ENCODE measurements around the gene FBXL5. TPM values are rescaled to one million over a fixed set of nuclear protein-coding genes. Genes with fewer than 3 reads are reported as not detected.
"Not testable (repeated sequence)": the region's sequence is repeated elsewhere in the genome, so short reads cannot be mapped to it uniquely, and the experiment has no call there.

The FBXL5 gene
- polyA plus RNA-seq, 4 donors: 120 to 146 (median 139) TPM

DNA sequence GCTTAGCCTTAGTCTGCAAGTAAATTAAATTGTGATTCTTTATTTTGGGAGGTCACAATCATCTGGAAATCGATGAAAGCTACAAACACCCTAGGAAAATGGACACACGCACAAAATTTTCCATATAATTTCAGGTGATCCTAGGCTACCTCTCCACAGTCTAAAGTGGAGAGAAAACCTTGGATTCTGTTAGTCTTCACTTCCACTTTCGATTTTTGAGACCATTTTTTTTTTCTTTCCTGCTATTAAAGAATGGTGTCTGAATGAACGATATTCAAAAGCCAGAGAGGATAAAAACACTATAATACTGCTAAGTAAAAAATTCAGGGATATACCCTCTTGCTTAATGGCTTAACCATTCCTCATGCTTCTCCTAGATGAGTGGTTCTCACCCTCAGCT lies 1.7 kb downstream of the FBXL5 start:
- no peak for DNase-seq (ENCODE audit: low read depth in 4 of 4, low spot score in 3 of 4)

DNA sequence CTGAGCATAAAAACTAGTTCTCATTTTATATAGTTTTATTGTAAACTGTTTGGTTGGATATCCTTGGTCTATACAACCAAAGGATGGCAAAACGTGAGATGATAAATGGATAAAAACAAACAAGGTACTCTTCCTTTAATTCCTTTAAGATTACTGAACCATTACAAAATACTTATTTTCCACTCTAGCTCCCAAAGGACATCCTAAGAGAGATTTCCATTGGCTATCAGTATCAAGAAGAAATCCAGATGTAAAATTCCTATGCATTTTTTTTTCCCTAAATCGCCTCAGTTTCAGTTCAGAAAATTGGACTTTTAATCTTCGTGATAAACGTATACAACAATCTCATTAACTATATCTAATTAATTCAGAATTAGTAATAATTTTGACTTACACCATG lies 2.3 kb downstream of the FBXL5 start:
- DNase-seq (ENCODE audit: low read depth in 4 of 4, low spot score in 3 of 4): no peak

DNA sequence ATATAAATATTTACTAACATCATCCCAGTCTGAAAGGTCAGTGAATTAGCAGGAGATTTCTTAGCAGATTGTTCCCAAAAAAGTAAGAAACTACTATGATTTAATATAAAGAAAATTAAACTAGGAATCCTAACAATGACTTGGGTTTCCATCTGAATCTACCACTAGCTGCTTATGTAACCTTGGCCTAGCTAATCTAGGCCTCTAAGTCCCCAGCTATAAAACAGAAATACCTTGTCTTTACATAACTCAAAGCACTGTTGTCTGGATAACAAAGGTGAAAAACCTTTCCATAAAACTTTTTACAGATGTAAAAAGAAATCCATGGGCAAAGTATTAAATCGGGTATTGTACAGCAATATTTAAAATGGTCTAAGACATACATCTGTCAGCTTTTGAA lies 3.0 kb downstream of the FBXL5 start:
- no peak for DNase-seq (ENCODE audit: low read depth in 4 of 4, low spot score in 3 of 4)

DNA sequence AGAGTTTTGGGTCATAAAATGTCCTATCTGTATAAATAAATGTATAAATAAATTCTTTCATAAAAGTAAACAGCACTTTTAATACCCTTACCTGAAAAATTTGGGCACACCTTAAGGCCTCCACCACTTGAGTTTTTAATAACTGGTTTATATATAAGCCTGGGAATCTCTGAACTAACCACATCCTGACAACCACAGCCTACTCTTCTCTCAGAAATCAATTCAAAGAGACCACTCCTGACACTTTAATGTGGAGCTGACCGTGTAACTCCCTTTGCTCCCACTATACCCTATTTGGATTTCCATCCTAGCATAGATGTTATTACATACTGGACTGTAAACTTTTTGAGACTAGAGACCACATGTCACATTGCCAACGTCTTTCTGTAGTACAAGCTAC lies 3.5 kb downstream of the FBXL5 start:
- DNase-seq (ENCODE audit: low read depth in 4 of 4, low spot score in 3 of 4): no peak

DNA sequence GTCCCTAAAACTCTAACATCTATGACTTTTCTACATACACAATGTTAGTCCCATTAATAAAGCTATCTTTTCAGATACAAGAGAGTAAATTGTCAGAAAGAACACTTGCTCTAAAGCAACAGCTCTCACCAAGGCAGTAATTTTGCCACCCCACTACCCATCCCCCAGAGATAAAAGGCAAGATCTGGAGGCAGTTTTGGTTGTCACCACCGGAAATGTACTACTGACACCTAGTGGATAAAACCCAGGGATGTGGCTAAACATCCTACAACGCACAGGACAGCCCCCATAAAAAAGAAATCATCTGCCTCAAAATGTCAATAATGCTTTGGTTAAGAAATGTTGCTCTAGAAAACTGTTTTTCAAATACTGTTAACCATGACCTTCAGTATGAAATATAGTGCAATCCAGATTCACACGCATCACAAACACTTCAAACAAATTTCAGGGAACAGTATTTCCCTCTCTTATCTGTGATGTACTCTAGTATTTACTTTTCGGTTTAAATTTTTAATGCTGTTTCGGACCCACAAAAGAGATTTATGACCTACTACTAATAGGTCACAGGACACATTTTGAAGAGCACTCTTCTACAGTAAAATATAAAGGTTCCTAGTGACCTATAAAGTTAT lies 5.1 kb downstream of the FBXL5 start:
- DNase-seq (ENCODE audit: low read depth in 4 of 4, low spot score in 3 of 4): peak in 1 of 4 donors; percentile 31

DNA sequence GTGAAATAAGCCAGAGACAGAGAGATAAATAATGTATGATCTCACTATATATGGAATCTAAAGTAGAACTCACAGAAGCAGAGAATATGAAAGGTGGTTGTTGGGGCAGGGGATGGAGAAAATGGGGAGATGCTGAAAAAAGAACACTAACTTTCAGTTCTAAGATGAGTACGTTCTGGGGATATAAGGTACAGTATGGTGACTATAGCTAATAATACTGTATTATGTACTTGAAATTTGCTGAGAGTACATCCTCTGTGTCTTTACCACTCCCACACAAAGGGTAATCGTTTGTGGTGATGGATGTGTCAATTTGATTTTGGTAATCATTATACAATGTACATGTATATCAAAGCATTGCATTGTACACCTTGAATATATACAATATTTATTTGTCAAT lies 6.6 kb downstream of the FBXL5 start:
- DNase-seq (ENCODE audit: low read depth in 4 of 4, low spot score in 3 of 4): no peak

DNA sequence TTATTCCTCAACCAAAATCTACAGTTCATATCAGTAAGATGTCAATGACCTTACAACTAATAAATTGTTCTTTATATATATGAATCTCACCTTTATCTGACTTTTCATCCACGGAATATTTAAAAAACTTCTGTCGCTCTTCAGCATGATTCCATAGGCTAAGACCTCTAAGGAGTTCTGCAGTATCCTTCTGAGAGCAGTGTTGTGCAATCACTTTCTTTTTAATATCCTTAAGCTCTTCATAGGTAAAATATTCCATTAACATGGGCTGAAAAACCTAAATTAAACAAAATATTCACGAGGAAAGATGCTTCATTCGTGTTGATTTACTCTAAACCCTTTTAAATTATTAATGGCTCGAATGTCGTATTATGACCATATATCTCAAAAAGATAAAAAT lies 16.7 kb downstream of the FBXL5 start:
- DNase-seq (ENCODE audit: low read depth in 4 of 4, low spot score in 3 of 4): no peak

DNA sequence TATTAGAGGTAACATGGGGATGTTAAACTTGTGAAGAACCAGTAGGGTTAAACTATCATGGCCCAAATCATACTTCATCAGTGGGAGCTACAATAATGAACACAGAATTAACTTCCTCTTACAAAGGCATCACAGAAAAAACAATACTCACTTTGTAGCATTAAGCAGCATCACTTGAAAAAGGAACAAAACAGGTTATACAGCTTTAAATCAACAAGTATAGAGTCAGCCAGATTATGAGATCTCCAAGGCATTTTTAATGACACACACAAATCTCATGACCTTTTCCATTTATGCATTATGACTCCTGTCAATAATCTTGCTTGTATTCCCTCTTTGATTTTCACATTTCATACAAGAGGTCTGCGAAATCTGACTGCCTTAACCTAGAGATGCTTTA lies 18.3 kb downstream of the FBXL5 start:
- no peak for DNase-seq (ENCODE audit: low read depth in 4 of 4, low spot score in 3 of 4)

DNA sequence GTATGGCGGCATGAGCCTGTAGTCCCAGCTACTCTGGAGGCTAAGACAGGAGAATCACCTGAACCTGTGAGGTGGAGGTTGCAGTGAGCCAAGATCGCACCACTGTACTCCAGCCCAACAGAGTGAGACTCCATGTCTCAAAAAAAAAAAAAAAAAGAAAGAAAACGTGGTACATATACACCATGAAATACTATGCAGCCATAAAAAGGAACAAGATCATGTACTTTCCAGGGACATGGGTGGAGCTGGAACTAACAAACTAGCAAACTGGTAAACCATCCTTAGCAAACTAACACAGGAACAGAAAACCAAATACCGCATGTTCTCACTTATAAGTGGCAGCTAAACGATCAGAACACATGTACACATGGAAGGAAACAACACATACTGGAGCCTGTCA lies 37.8 kb downstream of the FBXL5 start:
- DNase-seq (ENCODE audit: low read depth in 4 of 4, low spot score in 3 of 4): not testable (repeated sequence)

DNA sequence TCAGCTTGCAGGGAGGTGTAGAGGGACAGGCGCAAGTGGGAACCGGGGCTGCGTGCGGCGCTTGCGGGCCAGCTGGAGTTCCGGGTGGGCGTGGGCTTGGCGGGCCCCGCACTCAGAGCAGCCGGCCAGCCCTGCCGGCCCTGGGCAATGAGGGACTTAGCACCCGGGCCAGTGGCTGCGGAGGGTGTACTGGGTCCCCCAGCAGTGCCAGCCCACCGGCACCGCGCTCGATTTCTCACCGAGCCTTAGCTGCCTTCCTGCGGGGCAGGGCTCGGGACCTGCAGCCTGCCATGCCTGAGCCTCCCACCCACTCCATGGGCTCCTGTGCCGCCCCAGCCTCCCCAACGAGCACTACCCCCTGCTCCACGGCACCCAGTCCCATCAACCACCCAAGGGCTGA lies 40.3 kb downstream of the FBXL5 start:
- not testable (repeated sequence) for DNase-seq (ENCODE audit: low read depth in 4 of 4, low spot score in 3 of 4)

DNA sequence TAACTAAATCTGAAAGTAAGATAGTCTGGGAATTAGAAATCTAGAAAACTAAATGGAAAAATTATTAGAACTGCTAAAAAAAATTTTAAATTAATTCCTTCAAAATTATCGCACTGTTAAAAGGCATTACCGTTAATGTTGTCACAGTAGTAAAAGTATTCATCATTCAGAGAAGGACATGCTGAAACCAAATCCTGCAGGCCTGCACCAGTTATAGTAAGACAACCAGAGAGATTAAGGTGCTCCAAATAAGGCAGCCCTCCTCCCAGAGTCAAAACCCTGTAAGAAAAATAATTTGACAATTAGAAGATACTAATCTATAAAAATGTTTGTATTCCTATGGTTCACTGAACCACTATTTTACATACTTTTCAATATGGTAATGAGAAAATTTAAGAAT lies 43.0 kb downstream of the FBXL5 start:
- no peak for DNase-seq (ENCODE audit: low read depth in 4 of 4, low spot score in 3 of 4)

DNA sequence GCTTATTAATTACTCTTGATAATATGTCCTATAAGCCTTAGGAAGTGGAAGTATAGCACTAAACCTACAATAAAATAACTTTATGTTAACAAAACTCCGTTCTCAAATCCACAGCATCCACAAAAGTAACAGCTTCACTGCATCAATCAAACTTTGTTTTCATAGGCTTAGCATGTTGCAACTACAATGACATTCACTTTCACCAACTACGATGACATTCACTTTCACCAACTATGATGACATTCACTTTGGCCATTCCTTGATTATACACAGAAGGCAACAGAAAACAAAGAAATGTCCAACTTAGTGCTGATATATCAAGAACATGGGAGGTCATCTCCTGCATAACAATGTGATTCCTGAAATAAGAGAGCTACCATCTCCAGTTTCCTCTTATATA lies 44.3 kb downstream of the FBXL5 start:
- no peak for DNase-seq (ENCODE audit: low read depth in 4 of 4, low spot score in 3 of 4)

DNA sequence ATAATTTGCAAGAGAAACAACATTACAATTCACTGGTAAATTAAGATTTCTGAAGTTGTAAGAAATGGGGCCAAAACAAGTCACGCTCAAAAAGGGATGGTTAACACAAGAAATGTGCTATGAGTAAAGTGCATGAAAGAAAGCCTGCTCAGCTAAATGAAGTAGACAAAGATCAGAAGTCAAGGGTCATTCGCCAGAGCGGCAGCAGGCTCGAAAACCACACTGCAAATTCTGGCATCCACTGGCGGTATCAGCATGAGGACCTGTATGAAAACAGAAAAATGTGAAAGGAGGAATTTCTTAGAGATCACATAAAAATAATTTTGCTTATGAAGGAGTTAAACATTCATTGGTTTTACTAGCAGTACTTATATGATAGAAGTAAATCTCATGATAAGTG lies 49.6 kb downstream of the FBXL5 start:
- no peak for DNase-seq (ENCODE audit: low read depth in 4 of 4, low spot score in 3 of 4)

DNA sequence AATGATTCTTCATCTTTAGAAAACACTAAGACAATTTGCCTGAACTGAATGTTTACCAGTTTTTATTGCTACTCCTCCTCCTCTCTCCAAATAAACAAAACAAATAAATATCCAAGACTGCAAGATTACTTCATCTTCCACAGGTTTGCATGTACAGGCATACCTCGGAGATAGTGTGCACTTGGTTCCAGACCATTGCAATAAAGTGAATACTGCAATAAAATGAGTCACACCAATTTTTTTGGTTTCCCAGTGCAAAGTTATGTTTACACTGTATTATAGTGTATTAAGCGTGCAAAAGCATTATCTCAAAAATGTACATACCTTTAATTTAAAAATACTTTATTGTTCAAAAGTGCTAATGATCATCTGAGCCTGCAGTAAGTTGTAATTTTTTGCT lies 53.3 kb downstream of the FBXL5 start:
- DNase-seq (ENCODE audit: low read depth in 4 of 4, low spot score in 3 of 4): no peak

DNA sequence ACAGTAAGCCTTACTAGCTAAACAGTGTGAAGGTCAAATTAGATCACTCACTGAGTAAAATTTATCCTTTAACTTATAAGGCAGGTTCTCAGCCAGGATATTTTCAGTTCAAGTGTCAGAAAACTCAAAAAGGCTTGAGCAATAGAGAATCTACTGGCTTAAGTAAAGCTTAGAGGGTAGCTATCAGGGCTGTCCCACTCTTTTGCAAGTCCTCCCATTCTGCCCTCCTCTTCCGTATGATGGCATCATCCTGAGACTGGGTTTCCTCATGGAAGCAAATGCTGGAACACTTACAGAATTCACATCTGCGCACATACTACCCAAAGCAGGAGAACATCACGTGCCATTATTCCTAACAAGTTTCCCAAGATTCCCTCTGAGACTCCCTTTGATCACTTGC lies 55.0 kb downstream of the FBXL5 start:
- DNase-seq (ENCODE audit: low read depth in 4 of 4, low spot score in 3 of 4): no peak

DNA sequence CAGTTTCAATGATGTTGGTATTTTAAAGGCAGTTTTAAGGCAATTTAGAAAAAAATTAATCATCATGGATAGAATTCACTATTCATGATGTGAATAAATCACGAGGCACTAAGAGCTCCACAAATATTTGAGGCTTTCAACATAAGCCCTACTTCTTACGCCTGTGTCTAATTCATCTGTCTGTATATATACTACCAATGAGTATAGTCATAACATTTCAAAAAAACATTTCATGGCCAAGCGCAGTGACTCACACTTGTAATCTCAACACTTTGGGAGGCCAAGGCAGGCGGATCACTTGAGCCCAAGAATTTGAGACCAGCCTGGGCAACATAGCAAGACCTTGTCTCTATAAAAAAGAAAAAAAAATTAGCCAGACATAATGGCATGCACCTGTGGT lies 56.5 kb downstream of the FBXL5 start:
- no peak for DNase-seq (ENCODE audit: low read depth in 4 of 4, low spot score in 3 of 4)

DNA sequence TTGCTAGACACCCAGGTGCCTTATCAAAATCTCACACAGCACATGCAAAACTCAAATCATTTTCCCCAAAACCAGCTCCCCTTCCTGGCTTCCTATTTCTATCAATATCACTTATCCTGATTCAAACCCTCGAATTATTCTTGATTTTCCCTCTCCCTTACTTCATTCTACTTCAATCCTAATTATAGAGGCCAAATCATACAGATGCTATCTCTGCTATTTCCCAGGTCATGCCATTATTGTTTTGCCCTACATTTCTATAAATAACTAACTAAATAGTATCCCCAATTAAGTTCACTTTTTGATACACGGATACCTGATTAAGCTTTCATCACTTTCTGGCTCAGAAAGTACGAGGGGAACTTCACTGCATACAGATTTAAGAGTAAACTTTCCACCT lies 62.4 kb downstream of the FBXL5 start:
- no peak for DNase-seq (ENCODE audit: low read depth in 4 of 4, low spot score in 3 of 4)

DNA sequence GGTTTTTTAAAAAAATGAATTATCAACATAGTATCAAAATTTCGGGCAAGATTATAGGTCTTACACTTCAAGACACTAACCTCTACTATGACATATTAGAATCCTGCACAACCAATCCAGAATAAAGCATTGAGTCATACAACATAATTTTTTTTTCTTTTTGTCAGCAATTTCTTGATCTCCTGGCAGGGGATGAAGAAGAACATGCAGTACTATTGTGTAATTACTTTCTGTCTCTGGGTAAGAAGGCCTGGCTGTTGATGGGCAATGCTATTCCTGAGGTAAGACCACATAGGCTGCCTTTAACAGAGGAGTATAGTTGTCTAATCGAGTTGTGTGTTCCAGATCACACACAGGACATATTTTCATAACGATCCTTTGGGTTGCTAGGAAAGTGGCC lies 67.5 kb downstream of the FBXL5 start:
- DNase-seq (ENCODE audit: low read depth in 4 of 4, low spot score in 3 of 4): no peak

DNA sequence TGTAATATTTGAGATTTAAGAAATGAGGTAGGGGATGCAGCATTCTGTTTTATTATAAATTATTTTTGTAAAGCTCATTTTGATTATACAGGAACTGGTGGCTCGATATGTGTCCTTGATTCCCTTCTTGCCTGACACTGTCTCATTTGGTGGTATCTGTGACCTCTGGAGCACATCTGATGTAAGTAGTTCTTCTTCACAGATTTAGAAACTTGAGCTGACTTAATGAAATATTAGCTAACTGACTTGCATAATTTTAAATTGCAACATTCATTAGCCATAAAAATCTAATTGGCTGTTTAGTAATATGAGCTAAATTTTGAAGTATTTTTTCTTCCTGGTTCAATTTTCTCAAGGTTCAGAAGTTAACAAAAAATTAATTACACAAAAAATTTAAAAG lies 69.1 kb downstream of the FBXL5 start:
- no peak for DNase-seq (ENCODE audit: low read depth in 4 of 4, low spot score in 3 of 4)

DNA sequence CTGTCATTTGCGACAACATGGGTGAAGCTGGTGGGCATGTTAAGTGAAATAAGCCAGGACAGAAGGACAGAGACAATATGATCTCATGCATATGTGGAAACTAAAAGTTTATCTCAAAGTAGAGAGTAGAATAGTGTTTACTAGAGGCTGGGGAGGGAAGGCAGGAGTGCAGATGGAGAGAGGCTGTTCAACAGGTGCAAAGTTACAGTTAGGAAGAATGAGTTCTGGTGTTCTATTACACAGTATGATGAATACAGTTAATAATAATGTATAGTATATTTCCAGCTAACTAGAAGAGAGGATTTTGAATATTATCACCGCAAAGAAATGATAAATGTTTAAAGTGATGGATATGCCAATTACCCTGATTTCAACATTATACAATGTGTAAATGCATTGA lies 69.8 kb downstream of the FBXL5 start:
- no peak for DNase-seq (ENCODE audit: low read depth in 4 of 4, low spot score in 3 of 4)

DNA sequence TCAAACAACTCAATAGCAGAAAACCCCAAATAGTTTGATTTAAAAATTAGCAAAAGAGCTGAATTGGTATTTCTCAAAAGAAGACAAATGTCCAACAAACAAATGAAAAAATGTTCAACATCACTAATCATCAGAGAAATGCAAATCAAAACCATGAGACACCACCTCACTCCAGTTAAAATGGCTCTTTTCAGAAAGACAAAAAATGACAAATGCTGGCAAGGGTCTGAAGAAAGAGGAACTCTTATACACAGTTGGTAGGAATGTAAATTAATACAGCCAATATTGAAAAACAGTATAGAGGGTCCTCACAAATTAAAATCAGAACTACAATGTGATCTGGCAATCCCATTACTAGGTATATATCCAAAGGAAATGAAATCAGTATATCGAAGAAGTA lies 70.4 kb downstream of the FBXL5 start:
- no peak for DNase-seq (ENCODE audit: low read depth in 4 of 4, low spot score in 3 of 4)

DNA sequence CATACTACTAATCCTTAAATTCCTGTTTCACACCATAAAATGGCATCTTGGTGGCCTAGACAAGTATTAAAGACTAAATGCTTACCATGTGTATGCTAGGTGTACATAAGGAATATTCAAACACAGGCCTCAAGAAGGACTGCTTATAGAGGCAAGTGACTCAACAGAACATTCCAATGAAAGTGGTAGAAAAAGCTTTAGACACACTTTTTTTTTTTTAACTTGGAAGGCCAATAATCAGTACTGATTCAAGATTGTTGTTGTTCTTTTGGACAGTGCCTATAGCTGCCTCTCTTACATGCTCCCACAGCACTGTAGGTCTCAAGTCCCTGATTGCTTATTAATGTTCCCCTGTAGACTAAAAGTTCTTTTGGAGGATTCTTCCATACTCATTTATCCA lies 77.6 kb downstream of the FBXL5 start:
- DNase-seq (ENCODE audit: low read depth in 4 of 4, low spot score in 3 of 4): no peak

DNA sequence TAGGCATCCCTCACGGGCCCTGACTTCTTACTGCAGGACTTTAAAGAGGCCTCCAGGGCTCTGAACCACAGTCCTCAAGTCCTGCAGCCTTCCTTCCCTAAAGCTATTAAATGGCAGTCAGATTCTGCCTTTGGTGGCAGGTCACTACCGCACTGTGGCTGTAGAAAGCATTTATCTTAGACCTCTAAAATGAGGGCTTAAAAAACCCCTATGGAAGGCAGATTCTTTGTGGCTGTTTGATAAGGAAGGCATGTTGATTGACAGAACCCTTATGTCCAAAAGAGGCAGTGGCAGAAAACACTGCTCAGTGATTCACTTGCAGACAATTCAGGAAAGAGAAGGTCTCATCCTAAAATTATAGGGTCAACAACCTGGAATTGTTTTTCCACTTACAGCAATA lies 79.2 kb downstream of the FBXL5 start:
- DNase-seq (ENCODE audit: low read depth in 4 of 4, low spot score in 3 of 4): no peak

All from right renal pelvis (tissue), 4 donors.